K562 (cell line): ENCODE measurements around the gene PCSK6. TPM values are rescaled to one million over a fixed set of nuclear protein-coding genes. Genes with fewer than 3 reads are reported as not detected.

Experiments used
- ATAC-seq: fragments of 200-7000 bp; cut with Tn5 transposase; 3 replicates; pipeline ENCODE4 v1.9.1; 2020; ENCODE audit warnings: moderate library complexity
- BruUV-seq: library from RNA; stranded (reverse); fragments of 400-500 nt; replicated peaks from 2 replicates; lab custom pipeline; 2021; lab: Mats Ljungman, UMichigan
- CTCF ChIA-PET: fragments of 300-600 bp; formaldehyde crosslinking; extraction: SDS; loops from one replicate; lab custom pipeline; 2021; ENCODE audit warnings: low intra/inter-chr PET ratio; lab: Yijun Ruan, JAX
- POLR2A ChIA-PET: fragments of 300-600, 350-650 bp; sonication (Branson Sonifier 250); formaldehyde crosslinking; extraction: SDS; loops from one replicate; lab custom pipeline; 2021; ENCODE audit warnings: antibody characterized with exemption, inconsistent platforms; lab: Yijun Ruan, JAX
- DNase-seq, 4 experiments: peaks; one replicate each; pipeline versions ENCODE4 v3.0.0 to v3.0.0-alpha.2; 2011 to 2018; ENCODE audit warnings: low spot score in 3 of 4, mixed read lengths in 3 of 4; ENCODE audit errors: extremely low read depth in 1 of 4
- FAIRE-seq: peaks from 2 replicates; lab custom pipeline; 2011; peaks lifted over from hg19 to GRCh38; lab: Jason Lieb, UNC
- H2AFZ ChIP-seq: 2 replicates; pipeline ENCODE4 v1.6.0; 2011; ENCODE audit warnings: low read depth, low read length, control low read depth, inconsistent platforms
- H3K27ac ChIP-seq: fragments of 200-600 bp; 3 replicates; pipeline ENCODE4 v1.8.0; 2011; ENCODE audit warnings: low read depth, mild to moderate bottlenecking, control low read depth, inconsistent platforms, low read length, moderate library complexity, mixed read lengths; ENCODE audit errors: extremely low read depth
- H3K27me3 ChIP-seq, 2 experiments: fragments of 300-600 bp in 1 of 2; 2 replicates in 1 of 2; 3 replicates in 1 of 2; pipeline versions ENCODE4 v1.6.0 to v1.8.0; 2011; ENCODE audit warnings: inconsistent platforms in 2 of 2, low read length in 2 of 2, mild to moderate bottlenecking in 1 of 2, mixed read lengths in 1 of 2, moderate library complexity in 1 of 2; ENCODE audit not compliant: control insufficient read depth in 2 of 2, insufficient read depth in 2 of 2
- H3K36me3 ChIP-seq: fragments of 300-600 bp; 3 replicates; pipeline ENCODE4 v1.8.0; 2011; ENCODE audit warnings: mild to moderate bottlenecking, low read length, inconsistent platforms; ENCODE audit not compliant: control insufficient read depth, insufficient read depth
- H3K4me1 ChIP-seq, 2 experiments: fragments of 200-600 bp in 1 of 2; replicated peaks in 1 of 2; 2 replicates in 1 of 2; 3 replicates in 1 of 2; pipeline versions ENCODE4 v1.5.1 to v1.8.0; 2011; ENCODE audit warnings: inconsistent platforms in 2 of 2, low read length in 2 of 2, mild to moderate bottlenecking in 1 of 2, mixed read lengths in 1 of 2, moderate library complexity in 1 of 2; ENCODE audit not compliant: control insufficient read depth in 2 of 2, insufficient read depth in 2 of 2
- H3K4me2 ChIP-seq: 2 replicates; pipeline ENCODE4 v1.6.1; 2011; ENCODE audit warnings: low read length, control low read depth, inconsistent platforms, mixed read lengths; ENCODE audit not compliant: insufficient read depth
- H3K4me3 ChIP-seq: fragments of 200-600 bp; sonication (generic), shearing (Covaris generic); 2 replicates; pipeline ENCODE4 v1.5.1; 2016; ENCODE audit warnings: control low read depth, inconsistent platforms
- H3K79me2 ChIP-seq: fragments of 200-600 bp; 3 replicates; pipeline ENCODE4 v1.8.0; 2011; ENCODE audit warnings: low read length, inconsistent platforms; ENCODE audit not compliant: control insufficient read depth, insufficient read depth
- H3K9ac ChIP-seq, 2 experiments: 2 replicates each; pipeline versions ENCODE4 v1.6.0 to v1.6.1; 2011; ENCODE audit warnings: low read depth in 2 of 2, low read length in 2 of 2, control low read depth in 1 of 2, inconsistent platforms in 1 of 2, mild to moderate bottlenecking in 1 of 2, mixed read lengths in 1 of 2; ENCODE audit not compliant: insufficient read depth in 1 of 2
- H3K9me1 ChIP-seq: one replicate; pipeline ENCODE4 v1.6.0; 2011; ENCODE audit warnings: inconsistent platforms, mild to moderate bottlenecking, low read length, moderate library complexity; ENCODE audit not compliant: control insufficient read depth, insufficient read depth
- H3K9me3 ChIP-seq: replicated peaks from 2 replicates; pipeline ENCODE4 v1.5.1; 2011; ENCODE audit warnings: low read depth, low read length, inconsistent platforms; ENCODE audit not compliant: control insufficient read depth, insufficient read depth
- H4K20me1 ChIP-seq: replicated peaks from 2 replicates; pipeline ENCODE4 v1.6.1; 2011; ENCODE audit warnings: low read length, inconsistent platforms, mixed read lengths; ENCODE audit not compliant: control insufficient read depth, insufficient read depth
- DIDO1 ChIP-seq: fragments of 450-650 bp; IDR thresholded peaks from 2 replicates; pipeline ENCODE4 v1.6.1; 2016; ENCODE audit warnings: low read depth, missing biosample characterization, missing genetic modification characterization
- E4F1 ChIP-seq: fragments of 250-450 bp; sonication (Bioruptor Pico); IDR thresholded peaks from 2 replicates; pipeline ENCODE4 v1.5.0; 2021; ENCODE audit warnings: mild to moderate bottlenecking, borderline replicate concordance
- GTF2F1 ChIP-seq: IDR thresholded peaks from 2 replicates; pipeline ENCODE4 v1.6.1; 2011; ENCODE audit warnings: low read depth, low read length, improper control_type of control experiment
- HMGXB4 ChIP-seq: sonication (generic); formaldehyde crosslinking; IDR thresholded peaks from 2 replicates; pipeline ENCODE4 v1.8.1; 2023; ENCODE audit warnings: mild to moderate bottlenecking, missing genetic modification reagents
- MBD1 ChIP-seq: fragments of 250-450 bp; sonication (Bioruptor Pico); IDR thresholded peaks from 2 replicates; pipeline ENCODE4 v1.8.0; 2022; ENCODE audit warnings: inconsistent platforms
- MIER1 ChIP-seq: fragments of 450-650 bp; IDR thresholded peaks from 2 replicates; pipeline ENCODE4 v1.6.1; 2016; ENCODE audit warnings: antibody characterized with exemption, mild to moderate bottlenecking, low read depth
- NCOA2 ChIP-seq, 2 experiments: fragments of 450-650 bp; IDR thresholded peaks; 2 replicates each; pipeline ENCODE4 v1.6.1; 2018; ENCODE audit warnings: mild to moderate bottlenecking in 2 of 2, moderate library complexity in 1 of 2; ENCODE audit not compliant: partially characterized antibody in 2 of 2
- PTBP1 ChIP-seq: fragments of 200-400 bp; formaldehyde crosslinking; IDR thresholded peaks from 2 replicates; pipeline ENCODE4 v1.6.1; 2017; ENCODE audit warnings: low read depth, low read length
- RBFOX2 ChIP-seq: fragments of 200-400 bp; formaldehyde crosslinking; IDR thresholded peaks from 2 replicates; pipeline ENCODE4 v1.6.1; 2017; ENCODE audit warnings: low read depth, mild to moderate bottlenecking, low read length, moderate library complexity
- SOX6 ChIP-seq: fragments of 450-650 bp; IDR thresholded peaks from 2 replicates; pipeline ENCODE4 v1.6.1; 2014; ENCODE audit warnings: mild to moderate bottlenecking
- TAF1 ChIP-seq: IDR thresholded peaks from 2 replicates; pipeline ENCODE4 v1.6.1; 2011; ENCODE audit warnings: mild to moderate bottlenecking, low read length, moderate library complexity; ENCODE audit not compliant: insufficient read depth, control insufficient read depth, severe bottlenecking; ENCODE audit errors: extremely low read depth
- ZKSCAN3 ChIP-seq: fragments of 250-450 bp; sonication (Bioruptor Pico); IDR thresholded peaks from 2 replicates; pipeline ENCODE4 v1.4.0; 2020
- ZNF277 ChIP-seq: fragments of 250-450 bp; sonication (Bioruptor Pico); IDR thresholded peaks from 2 replicates; pipeline ENCODE4 v1.8.0; 2022; ENCODE audit warnings: inconsistent platforms, mild to moderate bottlenecking, moderate library complexity, borderline replicate concordance
- ZNF583 ChIP-seq: fragments of 250-450 bp; sonication (Bioruptor Pico); IDR thresholded peaks from 2 replicates; pipeline ENCODE4 v1.4.0; 2020
- ZNF785 ChIP-seq: fragments of 250-450 bp; sonication (Bioruptor Pico); IDR thresholded peaks from 2 replicates; pipeline ENCODE4 v1.4.0; 2020; ENCODE audit warnings: mild to moderate bottlenecking
- WGBS: fragments of 100-300 bp; shearing (Covaris generic); methylation state at CpG from one replicate; pipeline ENCODE4 v1.1.6; 2016; ENCODE audit warnings: low coverage, mixed read lengths; ENCODE audit not compliant: insufficient coverage; ENCODE audit errors: missing lambda C conversion rate; 5-methylcytosine and 5-hydroxymethylcytosine counted together
- in situ Hi-C: fragments of 300-500 bp; cut with MboI; formaldehyde crosslinking; loops from 4 replicates; pipeline ENCODE4 v1.15.0; 2018; ENCODE audit warnings: inconsistent platforms, mixed read lengths
- intact Hi-C: fragments of 100-400 bp; cut with micrococcal nuclease; formaldehyde crosslinking; loops from 2 replicates; pipeline ENCODE4 v1.14.2; 2022
- polyA plus RNA-seq, 8 experiments: library from polyadenylated mRNA; depleted of rRNA in 4 of 8; stranded (reverse) in 5 of 8; unstranded in 3 of 8; fragments of >200 nt; fragmentation: Nextera tagmentation in 2 of 8; fragmentation: Illumina TruSeq in 1 of 8; extraction: Ambion mirVana in 2 of 8; extraction: Trizol in 1 of 8; gene quantifications; 2 replicates each; pipeline versions ENCODE4 v1.2.1 to v1.2.3, GENCODE V29; 2011 to 2014; ENCODE audit warnings: inconsistent platforms in 1 of 8, missing spikeins in 1 of 8
- total RNA-seq, 7 experiments: library from RNA; depleted of rRNA in 6 of 7; stranded (reverse); fragments of >200 nt in 6 of 7; fragmentation: Illumina TruSeq in 2 of 7; extraction: Trizol in 2 of 7; gene quantifications; 2 replicates each; pipeline versions ENCODE4 v1.2.1 to v1.2.3, GENCODE V29; 2011 to 2021; ENCODE audit warnings: low replicate concordance in 1 of 7

Gene PCSK6
- total and polyA plus RNA-seq, 9 of the 15 experiments (the other 6 are each of a cell fraction or from before 2014, with no cell fraction given) = 2.2 to 32.6 (median 14.5) TPM

- ATAC-seq = no peak
- Histone ChIP-seq H3K79me2 (no peaks in the 10 kb centered on the region), H3K4me2 (no peak overlapping the region), H3K4me3 (no peak overlapping the region), H3K4me1 (peaks cover 0 to 5% of the 10 kb centered on the region in 2 experiments; a peak in 2 of 5 replicates), H3K9ac (no peak overlapping the region), H3K9me3 (no peaks in the 10 kb centered on the region), H3K27ac (no peak overlapping the region), H3K9me1 (no peaks in the 10 kb centered on the region), H2AFZ (no peak overlapping the region), H4K20me1 (no peaks in the 10 kb centered on the region), H3K36me3 (no peaks in the 10 kb centered on the region)
- in situ Hi-C loops = no loop called here
- BruUV-seq = no TSS peak
- DNase-seq = no peak
- WGBS = 0% methylated on average over 4 of the region's 4 CpGs
- intact Hi-C loops = no loop called here
- FAIRE-seq = no peak
- POLR2A ChIA-PET = interaction anchor here (1.1 kb wide), 1 partner anchor 109 kb away, joined by 3 read pairs; no protein-coding TSS in a partner anchor
- TF ChIP-seq HMGXB4 = no peak
- TF ChIP-seq NCOA2 (IDR thresholded peaks at IDR 0.05; ENCODE audit: partially characterized antibody in 2 of 2) = no peak
- no peak for TF ChIP-seq ZNF583 (CRISPR knock-in tag)
- TF ChIP-seq DIDO1 (tag) = no peak
- TF ChIP-seq ZNF785 = no peak
- no peak for TF ChIP-seq PTBP1
- no peak for TF ChIP-seq GTF2F1
- TF ChIP-seq MBD1 (CRISPR knock-in tag) = no peak
- no peak for TF ChIP-seq ZKSCAN3
- TF ChIP-seq ZNF277 (CRISPR knock-in tag) = no peak
- no peak for TF ChIP-seq MIER1
- TF ChIP-seq SOX6 = no peak
- no peak for TF ChIP-seq E4F1 (CRISPR knock-in tag)
- TF ChIP-seq RBFOX2 = no peak
- TF ChIP-seq TAF1 = no peak
- TF ChIP-seq, all 486 proteins: peak for 0
- CTCF ChIA-PET = no interaction called here
- H3K27me3 ChIP-seq = peaks cover 75 to 88% of the 10 kb centered on the region in 2 experiments
Measured at GRCh38 chr15:101528917-101529299, 39.4 kb upstream of the PCSK6 start.
